Tibial nerve (tissue), 3 donors: ENCODE results near the gene ATP11A.

Source experiments
- POLR2A ChIP-seq, 2 donors: fragments of 450-650 bp; IDR thresholded peaks; one replicate each; pipeline ENCODE4 v1.6.1; 2017; ENCODE audit warnings: antibody characterized with exemption in 2 of 2, mild to moderate bottlenecking in 2 of 2, moderate library complexity in 2 of 2
- TF ChIP-seq, protein P1 (sequence below), 5 experiments: fragments of 200-600 bp in 3 of 5; fragments of 450-650 bp in 2 of 5; sonication (generic) in 3 of 5; IDR thresholded peaks; one replicate each; pipeline ENCODE4 v1.5.1; 2016 to 2019; ENCODE audit warnings: antibody characterized with exemption in 5 of 5, mild to moderate bottlenecking in 3 of 5, moderate library complexity in 2 of 5

DNA sequence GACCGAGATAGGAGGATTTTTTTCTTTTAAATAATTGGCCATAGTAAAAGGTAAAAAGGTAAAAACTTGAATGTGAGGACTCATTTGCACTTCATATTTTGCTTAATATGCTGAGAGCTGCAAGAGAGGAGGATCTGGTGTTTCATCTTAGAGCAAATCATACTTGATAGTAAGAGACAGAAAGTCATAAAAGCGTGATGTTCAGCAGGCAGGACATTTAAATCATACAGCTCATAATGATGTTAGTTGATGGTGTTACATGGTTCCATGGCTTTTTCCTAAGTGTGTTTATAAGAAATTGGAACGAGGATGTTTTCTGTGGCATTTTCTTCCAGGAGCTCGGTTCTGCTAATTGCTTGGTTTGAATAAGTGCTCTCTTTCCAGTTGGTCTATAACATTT, 16.3 kb downstream of the ATP11A start:
- no peak for TF ChIP-seq POLR2A (IDR thresholded peaks at IDR 0.05)
- TF ChIP-seq, protein P1, sequence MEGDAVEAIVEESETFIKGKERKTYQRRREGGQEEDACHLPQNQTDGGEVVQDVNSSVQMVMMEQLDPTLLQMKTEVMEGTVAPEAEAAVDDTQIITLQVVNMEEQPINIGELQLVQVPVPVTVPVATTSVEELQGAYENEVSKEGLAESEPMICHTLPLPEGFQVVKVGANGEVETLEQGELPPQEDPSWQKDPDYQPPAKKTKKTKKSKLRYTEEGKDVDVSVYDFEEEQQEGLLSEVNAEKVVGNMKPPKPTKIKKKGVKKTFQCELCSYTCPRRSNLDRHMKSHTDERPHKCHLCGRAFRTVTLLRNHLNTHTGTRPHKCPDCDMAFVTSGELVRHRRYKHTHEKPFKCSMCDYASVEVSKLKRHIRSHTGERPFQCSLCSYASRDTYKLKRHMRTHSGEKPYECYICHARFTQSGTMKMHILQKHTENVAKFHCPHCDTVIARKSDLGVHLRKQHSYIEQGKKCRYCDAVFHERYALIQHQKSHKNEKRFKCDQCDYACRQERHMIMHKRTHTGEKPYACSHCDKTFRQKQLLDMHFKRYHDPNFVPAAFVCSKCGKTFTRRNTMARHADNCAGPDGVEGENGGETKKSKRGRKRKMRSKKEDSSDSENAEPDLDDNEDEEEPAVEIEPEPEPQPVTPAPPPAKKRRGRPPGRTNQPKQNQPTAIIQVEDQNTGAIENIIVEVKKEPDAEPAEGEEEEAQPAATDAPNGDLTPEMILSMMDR (IDR thresholded peaks at IDR 0.05): no peak
